ENCODE data around the gene RACK1.

RACK1 gene

DNA sequence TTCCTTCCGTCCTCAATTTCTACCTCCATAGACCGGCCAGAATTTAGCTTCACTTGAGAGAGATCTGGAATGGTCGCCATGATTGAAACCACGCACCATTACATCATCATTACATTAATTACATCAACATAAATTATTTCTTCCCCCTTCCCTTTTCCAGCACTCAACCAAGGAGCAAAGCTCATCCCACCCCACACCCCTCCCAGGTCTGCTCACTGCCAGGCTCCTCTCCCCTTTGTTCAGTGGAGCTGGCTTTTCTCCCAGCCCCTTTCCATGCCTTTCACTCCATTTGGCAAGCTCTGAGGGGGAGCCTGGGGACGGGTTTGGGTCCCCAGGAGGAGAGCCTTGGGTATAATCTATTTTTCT is 8.4 kb downstream of the RACK1 start:
- no peak for TF ChIP-seq EZH2phosphoT487 (IDR thresholded peaks at IDR 0.05; ENCODE audit: low read depth)
- TF ChIP-seq, protein P1, sequence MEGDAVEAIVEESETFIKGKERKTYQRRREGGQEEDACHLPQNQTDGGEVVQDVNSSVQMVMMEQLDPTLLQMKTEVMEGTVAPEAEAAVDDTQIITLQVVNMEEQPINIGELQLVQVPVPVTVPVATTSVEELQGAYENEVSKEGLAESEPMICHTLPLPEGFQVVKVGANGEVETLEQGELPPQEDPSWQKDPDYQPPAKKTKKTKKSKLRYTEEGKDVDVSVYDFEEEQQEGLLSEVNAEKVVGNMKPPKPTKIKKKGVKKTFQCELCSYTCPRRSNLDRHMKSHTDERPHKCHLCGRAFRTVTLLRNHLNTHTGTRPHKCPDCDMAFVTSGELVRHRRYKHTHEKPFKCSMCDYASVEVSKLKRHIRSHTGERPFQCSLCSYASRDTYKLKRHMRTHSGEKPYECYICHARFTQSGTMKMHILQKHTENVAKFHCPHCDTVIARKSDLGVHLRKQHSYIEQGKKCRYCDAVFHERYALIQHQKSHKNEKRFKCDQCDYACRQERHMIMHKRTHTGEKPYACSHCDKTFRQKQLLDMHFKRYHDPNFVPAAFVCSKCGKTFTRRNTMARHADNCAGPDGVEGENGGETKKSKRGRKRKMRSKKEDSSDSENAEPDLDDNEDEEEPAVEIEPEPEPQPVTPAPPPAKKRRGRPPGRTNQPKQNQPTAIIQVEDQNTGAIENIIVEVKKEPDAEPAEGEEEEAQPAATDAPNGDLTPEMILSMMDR (IDR thresholded peaks at IDR 0.05; ENCODE audit: low read depth, low read length): no peak
- Histone ChIP-seq H4K20me1 (ENCODE audit: insufficient read depth, low read length) (peaks cover 40% of the 10 kb centered on the region), H3K4me3 (ENCODE audit: low read length) (no peak overlapping the region), H3K9me3 (ENCODE audit: insufficient read depth, low read length) (no peaks in the 10 kb centered on the region), H3K9ac (ENCODE audit: low read length) (no peak overlapping the region), H3K27me3 (ENCODE audit: low read depth, low read length) (no peaks in the 10 kb centered on the region), H3K4me1 (ENCODE audit: low read length) (no peaks in the 10 kb centered on the region), H3K27ac (ENCODE audit: low read length) (no peak overlapping the region), H3K4me2 (ENCODE audit: low read length) (no peak overlapping the region), H3K36me3 (replicated peaks; ENCODE audit: low read depth, low read length) (peaks cover 56% of the 10 kb centered on the region), H2AFZ (ENCODE audit: low read depth, low read length) (no peak overlapping the region), H3K79me2 (ENCODE audit: low read length) (peaks cover 11% of the 10 kb centered on the region)

DNA sequence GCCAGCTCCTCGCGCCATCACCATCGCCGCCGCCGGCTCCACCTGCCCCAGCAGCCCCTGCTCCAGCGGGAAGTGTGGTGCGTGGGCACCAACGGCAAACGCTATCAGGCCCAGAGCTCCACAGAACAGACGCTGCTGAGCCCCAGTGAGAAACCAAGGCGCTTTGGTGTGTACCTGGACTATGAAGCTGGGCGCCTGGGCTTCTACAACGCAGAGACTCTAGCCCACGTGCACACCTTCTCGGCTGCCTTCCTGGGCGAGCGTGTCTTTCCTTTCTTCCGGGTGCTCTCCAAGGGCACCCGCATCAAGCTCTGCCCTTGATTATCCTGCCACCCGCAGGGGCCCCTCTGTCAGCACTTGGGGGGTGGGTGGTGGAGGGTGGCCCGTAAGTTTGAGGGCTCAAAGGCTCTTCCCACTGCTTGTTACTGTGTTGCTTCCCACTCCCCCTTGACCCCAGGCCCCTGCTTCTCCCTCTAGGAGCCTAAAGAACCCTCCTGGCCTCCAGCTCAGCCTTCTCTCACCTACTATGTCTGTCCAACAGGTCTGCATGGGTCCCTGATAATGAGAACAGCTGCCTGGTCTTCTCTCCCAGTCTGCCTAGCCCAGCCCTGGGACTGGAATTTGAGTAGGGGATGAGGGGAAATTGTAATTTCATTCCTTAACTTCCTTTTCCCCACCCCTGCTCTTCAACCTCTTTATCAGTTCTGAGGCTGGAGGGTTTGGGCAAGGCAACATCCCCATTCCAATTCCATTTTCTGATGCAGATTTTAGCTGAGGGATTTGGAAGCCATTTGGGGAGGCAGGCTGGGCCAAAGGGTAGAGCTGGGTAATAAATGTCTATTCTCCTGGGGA is 9.0 kb downstream of the RACK1 start:
- no peak overlapping the region for H3K4me3 ChIP-seq (ENCODE audit: low read length)
- H3K27ac ChIP-seq (ENCODE audit: low read length): no peak overlapping the region
- H3K9me3 ChIP-seq (ENCODE audit: insufficient read depth, low read length): no peaks in the 10 kb centered on the region
- no peaks in the 10 kb centered on the region for H3K4me1 ChIP-seq (ENCODE audit: low read length)
- H3K36me3 ChIP-seq (replicated peaks; ENCODE audit: low read depth, low read length): peaks cover 55% of the 10 kb centered on the region
- H3K9ac ChIP-seq (ENCODE audit: low read length): no peak overlapping the region
- H3K4me2 ChIP-seq (ENCODE audit: low read length): no peak overlapping the region
- H2AFZ ChIP-seq (ENCODE audit: low read depth, low read length): no peak overlapping the region
- TF ChIP-seq, protein P1 (IDR thresholded peaks at IDR 0.05; ENCODE audit: low read depth, low read length): no peak
- no peak for TF ChIP-seq EZH2phosphoT487 (IDR thresholded peaks at IDR 0.05; ENCODE audit: low read depth)
- peaks cover 10% of the 10 kb centered on the region for H3K79me2 ChIP-seq (ENCODE audit: low read length)
- H3K27me3 ChIP-seq (ENCODE audit: low read depth, low read length): no peaks in the 10 kb centered on the region
- peaks cover 39% of the 10 kb centered on the region for H4K20me1 ChIP-seq (ENCODE audit: insufficient read depth, low read length)

DNA sequence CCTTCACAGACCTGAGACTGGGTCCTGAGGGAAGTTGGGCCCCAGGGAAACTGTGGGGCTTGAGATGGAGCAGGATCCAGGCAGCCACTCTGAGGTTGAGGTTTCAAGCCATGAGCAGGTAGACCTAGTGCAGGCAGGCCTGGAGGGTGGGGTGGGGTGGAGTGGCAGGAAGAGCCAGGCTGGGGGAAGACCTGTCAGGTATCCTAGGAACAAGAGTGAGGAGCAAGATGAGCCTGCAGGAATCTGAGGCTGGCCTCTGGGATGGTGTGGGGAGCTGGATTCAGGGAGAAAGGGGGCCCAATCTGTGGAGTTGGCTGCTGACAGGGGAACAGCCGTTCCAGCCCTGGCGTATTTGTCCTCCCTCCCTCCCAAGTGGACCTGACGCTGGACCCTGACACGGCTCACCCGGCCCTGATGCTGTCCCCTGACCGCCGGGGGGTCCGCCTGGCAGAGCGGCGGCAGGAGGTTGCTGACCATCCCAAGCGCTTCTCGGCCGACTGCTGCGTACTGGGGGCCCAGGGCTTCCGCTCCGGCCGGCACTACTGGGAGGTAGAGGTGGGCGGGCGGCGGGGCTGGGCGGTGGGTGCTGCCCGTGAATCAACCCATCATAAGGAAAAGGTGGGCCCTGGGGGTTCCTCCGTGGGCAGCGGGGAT is 9.8 kb downstream of the RACK1 start:
- no peak overlapping the region for H3K4me2 ChIP-seq (ENCODE audit: low read length)
- H3K36me3 ChIP-seq (replicated peaks; ENCODE audit: low read depth, low read length): peaks cover 48% of the 10 kb centered on the region
- no peak overlapping the region for H3K9ac ChIP-seq (ENCODE audit: low read length)
- no peak overlapping the region for H3K4me3 ChIP-seq (ENCODE audit: low read length)
- H3K79me2 ChIP-seq (ENCODE audit: low read length): peaks cover 2% of the 10 kb centered on the region
- H2AFZ ChIP-seq (ENCODE audit: low read depth, low read length): no peak overlapping the region
- H4K20me1 ChIP-seq (ENCODE audit: insufficient read depth, low read length): peaks cover 31% of the 10 kb centered on the region
- no peaks in the 10 kb centered on the region for H3K27me3 ChIP-seq (ENCODE audit: low read depth, low read length)
- H3K9me3 ChIP-seq (ENCODE audit: insufficient read depth, low read length): no peaks in the 10 kb centered on the region
- TF ChIP-seq, protein P1 (IDR thresholded peaks at IDR 0.05; ENCODE audit: low read depth, low read length): no peak
- H3K27ac ChIP-seq (ENCODE audit: low read length): no peak overlapping the region
- no peaks in the 10 kb centered on the region for H3K4me1 ChIP-seq (ENCODE audit: low read length)

DNA sequence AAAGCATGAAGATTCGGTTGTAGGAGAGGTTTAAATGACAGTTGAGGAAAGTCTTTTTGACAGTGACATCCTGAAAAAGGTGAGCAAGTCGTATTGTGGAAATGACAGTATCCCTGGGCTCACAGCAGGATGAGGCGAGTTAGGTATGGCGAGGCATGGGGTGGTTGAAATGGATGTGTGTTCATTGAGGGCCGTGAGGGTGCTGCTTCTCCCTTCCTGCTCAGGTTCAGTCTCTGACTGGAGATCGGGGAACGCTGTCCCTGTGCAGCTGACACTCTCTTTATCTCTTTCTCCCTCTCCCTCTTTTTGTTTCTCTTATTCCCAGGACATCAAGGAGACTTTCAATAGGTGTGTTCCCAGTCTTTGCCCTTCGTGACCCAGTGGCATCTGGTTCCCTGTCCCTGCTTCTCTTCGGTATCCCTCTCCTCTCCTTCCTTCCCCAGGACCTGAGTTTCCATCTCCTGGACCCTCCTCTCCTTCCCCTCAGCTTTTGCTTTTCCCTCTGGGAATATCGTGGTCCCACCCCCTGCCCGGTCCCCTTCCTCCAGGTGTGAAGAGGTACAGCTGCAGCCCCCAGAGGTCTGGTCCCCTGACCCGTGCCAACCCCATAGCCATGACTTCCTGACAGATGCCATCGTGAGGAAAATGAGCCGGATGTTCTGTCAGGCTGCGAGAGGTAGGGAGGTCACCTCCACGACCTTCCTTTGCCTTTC is 10.5 kb downstream of the RACK1 start:
- Histone ChIP-seq H2AFZ (ENCODE audit: low read depth, low read length) (no peak overlapping the region), H3K4me3 (ENCODE audit: low read length) (no peak overlapping the region), H3K27ac (ENCODE audit: low read length) (no peak overlapping the region), H3K4me2 (ENCODE audit: low read length) (no peak overlapping the region), H4K20me1 (ENCODE audit: insufficient read depth, low read length) (peaks cover 25% of the 10 kb centered on the region), H3K9ac (ENCODE audit: low read length) (no peak overlapping the region), H3K9me3 (ENCODE audit: insufficient read depth, low read length) (no peaks in the 10 kb centered on the region), H3K36me3 (replicated peaks; ENCODE audit: low read depth, low read length) (peaks cover 42% of the 10 kb centered on the region), H3K79me2 (ENCODE audit: low read length) (no peaks in the 10 kb centered on the region), H3K4me1 (ENCODE audit: low read length) (no peaks in the 10 kb centered on the region), H3K27me3 (ENCODE audit: low read depth, low read length) (no peaks in the 10 kb centered on the region)
- TF ChIP-seq, protein P1 (IDR thresholded peaks at IDR 0.05; ENCODE audit: low read depth, low read length): no peak
- TF ChIP-seq EZH2phosphoT487 (IDR thresholded peaks at IDR 0.05; ENCODE audit: low read depth): no peak

All from OCI-LY3 (cell line).